AG10803 (cell line): ENCODE data around the gene IKBKE.
"Not testable (repeated sequence)": the region's sequence is repeated elsewhere in the genome, so short reads cannot be mapped to it uniquely, and the experiment has no call there.

Source experiments
- DNase-seq: peaks from one replicate; pipeline ENCODE4 v3.0.0; 2010; ENCODE audit warnings: low read depth
- H3K4me3 ChIP-seq: 2 replicates; pipeline ENCODE4 v1.5.1; 2011; ENCODE audit warnings: mild to moderate bottlenecking, low read length, control low read depth
- CTCF ChIP-seq: conservative IDR thresholded peaks from 2 replicates; pipeline ENCODE4 v1.5.1; 2011; ENCODE audit warnings: mild to moderate bottlenecking, low read length, control low read depth, inconsistent platforms

IKBKE gene

GRCh38 chr1:206479183-206480125, 9.2 kb downstream of the IKBKE start:
- peak; percentile 84 for TF ChIP-seq CTCF
- DNase-seq: peak; percentile 74

GRCh38 chr1:206480211-206480610, 9.9 kb downstream of the IKBKE start:
- no peak for DNase-seq
- TF ChIP-seq CTCF: no peak
- no peak overlapping the region for H3K4me3 ChIP-seq

More at GRCh38 chr1:206479183-206480125, 9.2 kb downstream of the IKBKE start:
- no peak overlapping the region for H3K4me3 ChIP-seq

- H3K4me3 ChIP-seq: no peak overlapping the region
- DNase-seq: no peak
- no peak for TF ChIP-seq CTCF
Measured at GRCh38 chr1:206482611-206483010, 12.3 kb downstream of the IKBKE start.

- H3K4me3 ChIP-seq, DNase-seq: not testable (repeated sequence)
Measured at GRCh38 chr1:206483864-206484263, 13.6 kb downstream of the IKBKE start.

- no peak for DNase-seq
- TF ChIP-seq CTCF: no peak
Measured at GRCh38 chr1:206484901-206485300, 14.6 kb downstream of the IKBKE start.

GRCh38 chr1:206486995-206487788, 16.9 kb downstream of the IKBKE start:
- no peak for DNase-seq
- no peak overlapping the region for H3K4me3 ChIP-seq
- no peak for TF ChIP-seq CTCF

More at GRCh38 chr1:206484901-206485300, 14.6 kb downstream of the IKBKE start:
- H3K4me3 ChIP-seq: no peak overlapping the region

- TF ChIP-seq CTCF: no peak
- H3K4me3 ChIP-seq: no peak overlapping the region
- DNase-seq: no peak
Measured at GRCh38 chr1:206487970-206488369, 17.7 kb downstream of the IKBKE start.
